GM12801 (cell line): ENCODE results near the gene CLEC9A.

Source experiments
- CTCF ChIP-seq: IDR thresholded peaks from one replicate; pipeline ENCODE4 v1.5.1; 2011; ENCODE audit warnings: control low read depth; ENCODE audit not compliant: insufficient read length; ENCODE audit errors: extremely low read depth

CLEC9A gene

GRCh38 chr12:10030446-10030845 is at the start of gene CLEC9A:
TSS of gene CLEC9A (plus strand) at chr12:10030682. CDS start at chr12:10052688, 22,006 bp downstream.
- no peak for TF ChIP-seq CTCF

GRCh38 chr12:9991876-9992275 is 38.6 kb upstream of the CLEC9A start:
- no peak for TF ChIP-seq CTCF

- no peak for TF ChIP-seq CTCF
These were observed 38.2 kb upstream of the CLEC9A start for GRCh38 chr12:9992296-9992695.

- no peak for TF ChIP-seq CTCF
These were observed 31.5 kb upstream of the CLEC9A start, which contains the start of gene CLEC1B for GRCh38 chr12:9999016-9999415. TSS of gene CLEC1B (minus strand) at chr12:9999121. CDS start at chr12:9999100, 21 bp downstream.

GRCh38 chr12:10001171-10001776 is 29.2 kb upstream of the CLEC9A start:
- no peak for TF ChIP-seq CTCF

GRCh38 chr12:10012630-10013330 is 17.7 kb upstream of the CLEC9A start:
- no peak for TF ChIP-seq CTCF

- TF ChIP-seq CTCF: no peak
These were observed 15.0 kb upstream of the CLEC9A start for GRCh38 chr12:10015450-10015849.
